ENCODE measurements around the gene CHST9. TPM values are rescaled to one million over a fixed set of nuclear protein-coding genes. Genes with fewer than 3 reads are reported as not detected.

CHST9 gene
- total and polyA plus RNA-seq, 2 donors (not counting 3 experiments of a cell fraction or from before 2014, with no cell fraction given), result not detected

- CTCF ChIA-PET, result no interaction called here
- Histone ChIP-seq H3K4me2 (ENCODE audit: insufficient read depth, low read length) (no peak overlapping the region), H3K9me1 (replicated peaks; ENCODE audit: control insufficient read depth, extremely low read depth, insufficient read depth, low read length) (no peaks in the 10 kb centered on the region), H3K79me2 (ENCODE audit: control insufficient read depth, insufficient read depth, low read length) (no peaks in the 10 kb centered on the region), H3K27ac (ENCODE audit: insufficient read depth, low read depth, low read length) (no peak overlapping the region), H3K36me3 (ENCODE audit: control insufficient read depth in 2 of 2, extremely low read depth in 1 of 2, insufficient read depth in 2 of 2, low read length in 2 of 2) (no peaks in the 10 kb centered on the region), H3K9me3 (replicated peaks; ENCODE audit: control insufficient read depth, insufficient read depth, low read length) (no peaks in the 10 kb centered on the region), H3K4me3 (replicated peaks in 1 of 3; ENCODE audit: insufficient read depth in 1 of 3, low read depth in 1 of 3, low read length in 3 of 3) (no peak overlapping the region), H3K4me1 (ENCODE audit: control insufficient read depth, extremely low read depth, insufficient read depth, low read length) (no peaks in the 10 kb centered on the region), H3K27me3 (ENCODE audit: control insufficient read depth in 2 of 2, insufficient read depth in 2 of 2, low read length in 2 of 2) (no peaks in the 10 kb centered on the region), H3K9ac (replicated peaks; ENCODE audit: extremely low read depth, insufficient read depth, low read length) (no peak overlapping the region), H2AFZ (ENCODE audit: low read depth, low read length) (no peak overlapping the region), H4K20me1 (replicated peaks; ENCODE audit: control insufficient read depth, extremely low read depth, insufficient read depth, low read length) (no peaks in the 10 kb centered on the region)
- POLR2A ChIA-PET, result no interaction called here
- no TSS peak for BruUV-seq (replicated peaks)
- intact Hi-C loops (cut with micrococcal nuclease) (loop anchor here (10.0 kb wide), 1 partner anchor 384 kb away; no protein-coding TSS in a partner anchor), dilution Hi-C loops (cut with MboI; ENCODE audit: extremely low pct_ligation_motif_present, low sequenced_read_pairs) (no loop called here)
- FAIRE-seq (no peak), DNase-seq (ENCODE audit: low read depth, low spot score) (no peak)
- TF ChIP-seq MAX (IDR thresholded peaks at IDR 0.05; ENCODE audit: insufficient read depth, insufficient read length), result no peak
- TF ChIP-seq MYC (IDR thresholded peaks at IDR 0.05; ENCODE audit: low read depth, low read length), result no peak
- TF ChIP-seq CTCF (IDR thresholded peaks at IDR 0.05; ENCODE audit: extremely low read depth in 1 of 2, insufficient read depth in 1 of 2, low read depth in 1 of 2, low read length in 2 of 2), result no peak
- TF ChIP-seq POLR2AphosphoS5 (IDR thresholded peaks at IDR 0.05; ENCODE audit: insufficient read depth, low read depth, low read length), result no peak
- no peak for TF ChIP-seq FOS (IDR thresholded peaks at IDR 0.05; ENCODE audit: borderline replicate concordance, insufficient read depth, low read length)
- TF ChIP-seq EZH2 (IDR thresholded peaks at IDR 0.05; ENCODE audit: borderline replicate concordance, low read depth, low read length, severe bottlenecking), result no peak
- TF ChIP-seq JUN (IDR thresholded peaks at IDR 0.05; ENCODE audit: borderline replicate concordance, insufficient read depth, insufficient read length, low read depth), result no peak
- no peak for TF ChIP-seq GATA2 (IDR thresholded peaks at IDR 0.05; ENCODE audit: insufficient read depth, insufficient read length, low read depth, low read length)
- TF ChIP-seq POLR2A (IDR thresholded peaks at IDR 0.05; ENCODE audit: low read depth, low read length), result no peak
These were observed 176.5 kb downstream of the CHST9 start for GRCh38 chr18:27008575-27008974.

Data from endothelial cell of umbilical vein (primary cell).